Testis (tissue), 3 donors: ENCODE measurements around the gene FRS2. TPM values are rescaled to one million over a fixed set of nuclear protein-coding genes. Genes with fewer than 3 reads are reported as not detected.

Experiments
- DNase-seq: peaks from one replicate; pipeline ENCODE4 v3.0.0-alpha.2; 2019
- H3K27ac ChIP-seq, 2 donors: fragments of 200-600 bp; sonication (generic); one replicate each; pipeline ENCODE4 v1.5.1; 2019
- H3K27me3 ChIP-seq: fragments of 200-600 bp; sonication (generic); one replicate; pipeline ENCODE4 v1.5.1; 2019
- H3K36me3 ChIP-seq: fragments of 200-600 bp; sonication (generic); one replicate; pipeline ENCODE4 v1.5.1; 2017; ENCODE audit warnings: low read depth; ENCODE audit errors: missing control alignments
- H3K4me1 ChIP-seq: fragments of 200-600 bp; sonication (generic); one replicate; pipeline ENCODE4 v1.5.1; 2019
- H3K4me3 ChIP-seq, 2 donors: fragments of 200-600 bp; sonication (generic); one replicate each; pipeline ENCODE4 v1.5.1; 2017 to 2019
- H3K9me3 ChIP-seq: fragments of 200-600 bp; sonication (generic); one replicate; pipeline ENCODE4 v1.5.1; 2017
- POLR2A ChIP-seq: fragments of 450-650 bp; IDR thresholded peaks from one replicate; pipeline ENCODE4 v1.6.1; 2017; ENCODE audit warnings: antibody characterized with exemption, mild to moderate bottlenecking, moderate library complexity
- WGBS, 2 donors: methylation state at CpG; one replicate each; pipeline ENCODE4 v1.1.5; 2018; 5-methylcytosine and 5-hydroxymethylcytosine counted together
- intact Hi-C: fragments of 100-400 bp; cut with DNase I; formaldehyde crosslinking; loops from one replicate; pipeline ENCODE4 v1.15.1; 2023; ENCODE audit warnings: low total_unique reads
- polyA plus RNA-seq: library from polyadenylated mRNA; stranded (reverse); fragments of 350-450 nt; fragmentation: Illumina TruSeq; extraction: RNeasy Lipid Tissue Mini Kit (QIAGEN cat#74804); gene quantifications from one replicate; pipeline ENCODE4 v1.2.3, GENCODE V29; 2014; ENCODE audit warnings: low read depth, low replicate concordance; ENCODE audit not compliant: insufficient read depth
- total RNA-seq, 2 donors: library from RNA; depleted of rRNA; stranded (reverse); fragments of >200 nt; gene quantifications; one replicate each; pipeline ENCODE4 v1.2.3, GENCODE V29; 2016
- TF ChIP-seq, protein P1 (sequence below), 3 experiments: fragments of 450-650 bp in 2 of 3; fragments of 200-600 bp in 1 of 3; sonication (generic) in 1 of 3; IDR thresholded peaks; one replicate each; pipeline ENCODE4 v1.5.1; 2016 to 2019; ENCODE audit warnings: antibody characterized with exemption in 3 of 3, mild to moderate bottlenecking in 2 of 3, moderate library complexity in 1 of 3

Gene FRS2
- total and polyA plus RNA-seq, 3 donors from 2014 or later: 21.6 to 47.8 (median 38.3) TPM

DNA sequence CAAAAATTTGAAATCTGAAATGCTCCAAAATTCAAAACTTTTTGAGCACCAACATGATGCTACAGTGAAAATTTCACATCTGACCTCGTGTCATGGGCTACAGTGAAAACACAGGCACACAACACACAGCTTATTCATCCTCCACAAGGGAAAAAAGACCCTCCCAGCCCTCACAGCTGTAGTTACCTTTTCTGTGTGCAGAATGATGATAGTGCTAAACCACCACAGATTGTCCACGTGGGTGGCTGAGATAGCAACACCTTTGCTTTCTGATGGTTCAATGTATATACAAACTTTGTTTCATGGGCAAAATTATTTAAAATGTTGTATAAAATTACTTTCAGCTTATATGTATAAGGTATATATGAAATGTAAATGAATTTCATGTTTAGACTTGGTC is 46.8 kb downstream of the FRS2 start:
- Histone ChIP-seq H3K9me3 (no peaks in the 10 kb centered on the region), H3K4me1 (peaks cover 17% of the 10 kb centered on the region), H3K27ac (no peak overlapping the region), H3K4me3 (no peak overlapping the region), H3K27me3 (no peaks in the 10 kb centered on the region), H3K36me3 (no peaks in the 10 kb centered on the region)
- WGBS, 2 donors: 79 to 94% methylated on average over 2 of the region's 2 CpGs
- TF ChIP-seq, protein P1, sequence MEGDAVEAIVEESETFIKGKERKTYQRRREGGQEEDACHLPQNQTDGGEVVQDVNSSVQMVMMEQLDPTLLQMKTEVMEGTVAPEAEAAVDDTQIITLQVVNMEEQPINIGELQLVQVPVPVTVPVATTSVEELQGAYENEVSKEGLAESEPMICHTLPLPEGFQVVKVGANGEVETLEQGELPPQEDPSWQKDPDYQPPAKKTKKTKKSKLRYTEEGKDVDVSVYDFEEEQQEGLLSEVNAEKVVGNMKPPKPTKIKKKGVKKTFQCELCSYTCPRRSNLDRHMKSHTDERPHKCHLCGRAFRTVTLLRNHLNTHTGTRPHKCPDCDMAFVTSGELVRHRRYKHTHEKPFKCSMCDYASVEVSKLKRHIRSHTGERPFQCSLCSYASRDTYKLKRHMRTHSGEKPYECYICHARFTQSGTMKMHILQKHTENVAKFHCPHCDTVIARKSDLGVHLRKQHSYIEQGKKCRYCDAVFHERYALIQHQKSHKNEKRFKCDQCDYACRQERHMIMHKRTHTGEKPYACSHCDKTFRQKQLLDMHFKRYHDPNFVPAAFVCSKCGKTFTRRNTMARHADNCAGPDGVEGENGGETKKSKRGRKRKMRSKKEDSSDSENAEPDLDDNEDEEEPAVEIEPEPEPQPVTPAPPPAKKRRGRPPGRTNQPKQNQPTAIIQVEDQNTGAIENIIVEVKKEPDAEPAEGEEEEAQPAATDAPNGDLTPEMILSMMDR (IDR thresholded peaks at IDR 0.05): no peak
- no peak for TF ChIP-seq POLR2A
- DNase-seq: no peak
- intact Hi-C loops: no loop called here

DNA sequence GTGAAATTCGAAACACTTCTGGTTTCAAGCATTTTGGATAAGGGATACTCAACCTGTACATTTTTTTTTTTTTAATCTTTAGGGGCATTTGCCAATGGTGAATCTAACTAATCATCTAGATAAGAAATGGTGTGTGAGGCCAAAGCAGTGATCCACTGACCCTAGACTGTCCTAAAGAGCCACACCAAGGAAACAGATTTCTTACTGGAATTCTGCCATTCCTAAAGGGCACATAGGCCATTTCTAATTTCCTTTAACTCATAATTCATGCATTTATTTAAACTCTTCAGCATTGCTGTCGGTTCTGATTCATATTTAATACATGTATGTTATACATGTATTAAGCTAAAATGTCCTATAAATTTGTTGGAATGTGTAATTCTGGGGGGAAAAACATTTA is 47.2 kb downstream of the FRS2 start:
- intact Hi-C loops: no loop called here
- Histone ChIP-seq H3K9me3 (no peaks in the 10 kb centered on the region), H3K4me3 (no peak overlapping the region), H3K4me1 (peaks cover 14% of the 10 kb centered on the region), H3K27ac (no peak overlapping the region), H3K27me3 (no peaks in the 10 kb centered on the region), H3K36me3 (no peaks in the 10 kb centered on the region)
- no peak for TF ChIP-seq POLR2A
- TF ChIP-seq, protein P1 (IDR thresholded peaks at IDR 0.05): no peak
- no peak for DNase-seq
- WGBS, 2 donors: 93% methylated on average over 2 of the region's 2 CpGs

DNA sequence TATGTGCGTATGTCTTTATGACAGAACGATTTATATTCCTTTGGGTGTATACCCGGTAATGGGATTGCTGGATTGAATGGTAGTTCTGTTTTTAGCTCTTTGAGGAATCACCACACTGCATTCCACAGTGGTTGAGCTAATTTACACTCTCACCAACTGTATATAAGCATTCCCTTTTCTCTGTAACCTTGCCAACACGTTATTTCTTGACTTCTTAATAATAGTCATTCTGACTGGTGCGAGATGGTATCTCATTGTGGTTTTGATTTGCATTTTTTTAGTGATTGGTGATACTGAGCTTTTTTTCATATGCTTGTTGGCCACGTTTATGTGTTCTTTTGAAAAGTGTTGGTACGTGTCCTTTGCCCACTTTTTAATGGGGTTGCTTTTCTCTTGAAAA is 49.7 kb downstream of the FRS2 start:
- H3K4me3 ChIP-seq: no peak overlapping the region
- no peak for DNase-seq
- H3K27me3 ChIP-seq: no peaks in the 10 kb centered on the region
- H3K9me3 ChIP-seq: no peaks in the 10 kb centered on the region
- H3K4me1 ChIP-seq: peaks cover 5% of the 10 kb centered on the region
- intact Hi-C loops: no loop called here
- no peak overlapping the region for H3K27ac ChIP-seq
- no peaks in the 10 kb centered on the region for H3K36me3 ChIP-seq
- 92 to 96% methylated on average over 7 of the region's 7 CpGs for WGBS, 2 donors
- no peak for TF ChIP-seq POLR2A
- TF ChIP-seq, protein P1 (IDR thresholded peaks at IDR 0.05): no peak

DNA sequence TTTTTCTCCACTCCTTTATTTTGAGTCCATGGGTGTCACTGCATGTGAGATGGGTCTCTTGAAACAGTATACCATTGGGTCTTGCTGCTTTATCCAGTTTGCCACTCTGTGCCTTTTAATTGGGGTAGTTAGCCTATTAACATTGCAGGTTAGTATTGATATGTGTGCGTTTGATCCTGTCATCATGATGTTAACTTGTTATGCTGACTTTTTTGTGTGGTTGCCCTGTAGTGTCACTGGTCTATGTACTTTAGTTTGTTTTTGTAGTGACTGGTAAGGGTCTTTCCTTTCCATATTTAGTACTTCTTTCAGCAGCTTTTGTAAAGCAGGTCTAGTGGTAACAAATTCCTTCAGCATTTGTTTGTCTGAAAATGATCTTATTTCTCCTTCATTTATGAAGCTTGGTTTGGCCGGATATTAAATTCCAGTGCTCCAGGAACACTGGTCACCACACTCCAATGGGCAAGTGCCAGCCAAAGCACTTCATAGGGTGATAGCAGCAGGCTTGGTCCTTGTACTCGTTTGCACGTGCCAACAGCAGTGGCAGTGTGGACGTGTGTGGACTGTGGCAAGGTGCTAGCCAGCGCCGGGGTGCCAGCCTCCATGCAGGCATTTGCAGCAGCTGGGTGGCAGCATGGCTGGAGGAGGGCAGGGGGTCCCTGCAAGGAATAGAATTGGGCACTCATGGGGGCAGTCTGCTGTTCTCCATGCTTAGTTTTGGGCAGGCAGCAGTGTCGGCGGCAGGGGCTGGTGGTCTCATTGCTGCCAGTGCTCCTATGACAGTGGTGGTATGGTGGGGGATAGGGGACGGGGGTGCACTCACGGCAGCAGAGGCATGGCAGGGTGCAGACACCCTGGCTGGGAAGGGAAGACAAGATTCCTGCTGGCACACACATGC is 53.5 kb downstream of the FRS2 start:
- no peak for DNase-seq
- Histone ChIP-seq H3K9me3 (no peaks in the 10 kb centered on the region), H3K27ac (no peak overlapping the region), H3K4me3 (no peak overlapping the region), H3K27me3 (no peaks in the 10 kb centered on the region), H3K4me1 (no peaks in the 10 kb centered on the region), H3K36me3 (no peaks in the 10 kb centered on the region)
- intact Hi-C loops: no loop called here
- TF ChIP-seq, protein P1 (IDR thresholded peaks at IDR 0.05): no peak
- TF ChIP-seq POLR2A: no peak
- 88 to 95% methylated on average over 2 to 11 of the region's 11 CpGs for WGBS, 2 donors

DNA sequence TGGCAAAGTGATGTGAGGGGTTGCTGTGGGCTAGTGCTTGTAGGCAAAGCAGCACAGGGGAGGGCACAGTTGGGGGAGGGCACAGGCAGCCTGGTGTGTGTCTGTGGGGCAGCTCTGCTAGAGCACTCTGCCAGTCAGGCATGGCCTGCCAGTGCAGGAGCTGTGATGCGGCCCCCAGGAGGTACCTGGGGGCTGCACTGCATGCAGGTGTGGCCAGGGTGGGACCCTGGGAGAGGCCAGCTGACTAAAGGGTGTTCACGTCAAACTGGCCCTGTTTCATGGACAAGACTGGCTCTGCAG is 54.1 kb downstream of the FRS2 start:
- TF ChIP-seq, protein P1 (IDR thresholded peaks at IDR 0.05): no peak
- TF ChIP-seq POLR2A: no peak
- no peaks in the 10 kb centered on the region for H3K36me3 ChIP-seq
- DNase-seq: no peak
- intact Hi-C loops: no loop called here
- no peaks in the 10 kb centered on the region for H3K9me3 ChIP-seq
- H3K27ac ChIP-seq: no peak overlapping the region
- no peak overlapping the region for H3K4me3 ChIP-seq
- 85 to 100% methylated on average over 2 of the region's 2 CpGs for WGBS, 2 donors
- H3K27me3 ChIP-seq: no peaks in the 10 kb centered on the region
- H3K4me1 ChIP-seq: no peaks in the 10 kb centered on the region
